ENCODE results near the gene GADD45B. TPM values are rescaled to one million over a fixed set of nuclear protein-coding genes. Genes with fewer than 3 reads are reported as not detected.

The GADD45B gene
- total RNA-seq, 1 experiment from 2014 or later = 37.9 TPM

- H3K9me3 ChIP-seq (ENCODE audit: control insufficient read depth in 1 of 2, insufficient read depth in 1 of 2, low read depth in 1 of 2, low read length in 2 of 2) = no peaks in the 10 kb centered on the region
- ATAC-seq = peak; percentile 58
- BruUV-seq (replicated peaks) = TSS peak; percentile 95
- POLR2A ChIA-PET = interaction anchor here (0.7 to 6.8 kb wide), 10 partner anchors 9 to 573 kb away, joined by 3 to 44 read pairs (median 4); partner anchors contain the start of genes GADD45B and TIMM13
- DNase-seq (ENCODE audit: low read depth, low spot score) = peak; percentile 97
- no peaks in the 10 kb centered on the region for H3K36me3 ChIP-seq (ENCODE audit: control insufficient read depth in 1 of 2, insufficient read depth in 2 of 2, low read length in 2 of 2)
- no peaks in the 10 kb centered on the region for H3K79me2 ChIP-seq (ENCODE audit: insufficient read depth, low read length)
- H3K27ac ChIP-seq (ENCODE audit: low read depth, low read length) = peak overlapping the region; percentile 88
- H3K4me1 ChIP-seq (ENCODE audit: control insufficient read depth in 1 of 2, insufficient read depth in 2 of 2, low read length in 2 of 2) = peaks cover 11 to 46% of the 10 kb centered on the region in 2 experiments; a peak in 3 of 4 replicates
- H3K27me3 ChIP-seq (ENCODE audit: insufficient read depth, low read length) = no peaks in the 10 kb centered on the region
- peak overlapping the region; percentile 78 for H3K9ac ChIP-seq (ENCODE audit: low read length)
- CTCF ChIA-PET = interaction anchor here (0.7 to 1.5 kb wide), 5 partner anchors 9 to 488 kb away, joined by 3 to 6 read pairs (median 4); partner anchors contain the start of gene GADD45B
- no peaks in the 10 kb centered on the region for H3K9me2 ChIP-seq (ENCODE audit: insufficient read depth)
- H2AFZ ChIP-seq (ENCODE audit: low read depth, low read length, poor library complexity, severe bottlenecking) = peak overlapping the region; percentile 29
- RAD21 ChIA-PET (ENCODE audit: low non-redundant PET in 1 of 2, low total read pairs in 2 of 2, uncharacterized antibody in 2 of 2, unreplicated experiment in 2 of 2) = interaction anchor here (0.6 to 1.2 kb wide), 2 partner anchors 60 to 148 kb away, joined by 3 to 5 read pairs; no protein-coding TSS in a partner anchor
- H4K20me1 ChIP-seq (ENCODE audit: insufficient read depth) = no peaks in the 10 kb centered on the region
- peak overlapping the region; percentile 98 for H3K4me2 ChIP-seq (ENCODE audit: low read length)
- peak overlapping the region; percentile 69 to 74 for H3K4me3 ChIP-seq (replicated peaks in 1 of 2; ENCODE audit: low read depth in 1 of 2, low read length in 2 of 2)
- no peak for TF ChIP-seq FOSL1 (IDR thresholded peaks at IDR 0.05; ENCODE audit: low read depth)
- no peak for TF ChIP-seq RAD21 (IDR thresholded peaks at IDR 0.05; ENCODE audit: low read depth)
- peak; percentile 87 for TF ChIP-seq SIN3A (IDR thresholded peaks at IDR 0.05; ENCODE audit: low read depth)
- peak; percentile 65; the same call in 1 of the 2 replicates for TF ChIP-seq MAX (IDR thresholded peaks at IDR 0.05)
- no peak for TF ChIP-seq ZBTB33 (IDR thresholded peaks at IDR 0.05; ENCODE audit: extremely low read depth, insufficient replicate concordance, low read length)
- TF ChIP-seq POLR2AphosphoS5 (IDR thresholded peaks at IDR 0.05; ENCODE audit: low read depth, low read length) = peak; percentile 81
- TF ChIP-seq, protein P1, sequence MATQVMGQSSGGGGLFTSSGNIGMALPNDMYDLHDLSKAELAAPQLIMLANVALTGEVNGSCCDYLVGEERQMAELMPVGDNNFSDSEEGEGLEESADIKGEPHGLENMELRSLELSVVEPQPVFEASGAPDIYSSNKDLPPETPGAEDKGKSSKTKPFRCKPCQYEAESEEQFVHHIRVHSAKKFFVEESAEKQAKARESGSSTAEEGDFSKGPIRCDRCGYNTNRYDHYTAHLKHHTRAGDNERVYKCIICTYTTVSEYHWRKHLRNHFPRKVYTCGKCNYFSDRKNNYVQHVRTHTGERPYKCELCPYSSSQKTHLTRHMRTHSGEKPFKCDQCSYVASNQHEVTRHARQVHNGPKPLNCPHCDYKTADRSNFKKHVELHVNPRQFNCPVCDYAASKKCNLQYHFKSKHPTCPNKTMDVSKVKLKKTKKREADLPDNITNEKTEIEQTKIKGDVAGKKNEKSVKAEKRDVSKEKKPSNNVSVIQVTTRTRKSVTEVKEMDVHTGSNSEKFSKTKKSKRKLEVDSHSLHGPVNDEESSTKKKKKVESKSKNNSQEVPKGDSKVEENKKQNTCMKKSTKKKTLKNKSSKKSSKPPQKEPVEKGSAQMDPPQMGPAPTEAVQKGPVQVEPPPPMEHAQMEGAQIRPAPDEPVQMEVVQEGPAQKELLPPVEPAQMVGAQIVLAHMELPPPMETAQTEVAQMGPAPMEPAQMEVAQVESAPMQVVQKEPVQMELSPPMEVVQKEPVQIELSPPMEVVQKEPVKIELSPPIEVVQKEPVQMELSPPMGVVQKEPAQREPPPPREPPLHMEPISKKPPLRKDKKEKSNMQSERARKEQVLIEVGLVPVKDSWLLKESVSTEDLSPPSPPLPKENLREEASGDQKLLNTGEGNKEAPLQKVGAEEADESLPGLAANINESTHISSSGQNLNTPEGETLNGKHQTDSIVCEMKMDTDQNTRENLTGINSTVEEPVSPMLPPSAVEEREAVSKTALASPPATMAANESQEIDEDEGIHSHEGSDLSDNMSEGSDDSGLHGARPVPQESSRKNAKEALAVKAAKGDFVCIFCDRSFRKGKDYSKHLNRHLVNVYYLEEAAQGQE (IDR thresholded peaks at IDR 0.05; ENCODE audit: low read depth) = no peak
- TF ChIP-seq EGR1 (IDR thresholded peaks at IDR 0.05; ENCODE audit: low read depth) = 0 out of 2 replicates have a peak, but pooled peaks have one; percentile 48
- TF ChIP-seq EZH2phosphoT487 (IDR thresholded peaks at IDR 0.05; ENCODE audit: borderline replicate concordance) = no peak
- no peak for TF ChIP-seq POLR2A (IDR thresholded peaks at IDR 0.05; ENCODE audit: borderline replicate concordance, extremely low read depth, insufficient read depth, insufficient read length)
- TF ChIP-seq CBX3 (IDR thresholded peaks at IDR 0.05; ENCODE audit: low read depth) = peak; percentile 94
- no peak for TF ChIP-seq CEBPB (IDR thresholded peaks at IDR 0.05; ENCODE audit: low read depth)
- TF ChIP-seq JUND (IDR thresholded peaks at IDR 0.05) = peak; percentile 98
- TF ChIP-seq ZFX (IDR thresholded peaks at IDR 0.05) = no peak
- TF ChIP-seq SP1 (IDR thresholded peaks at IDR 0.05; ENCODE audit: low read depth) = peak; percentile 98
- no peak; the same call in 1 of the 2 replicates for TF ChIP-seq ELF1 (IDR thresholded peaks at IDR 0.05; ENCODE audit: borderline replicate concordance, low read depth)
- no peak for TF ChIP-seq EZH2 (IDR thresholded peaks at IDR 0.05)
- peak; percentile 77 for TF ChIP-seq YY1 (IDR thresholded peaks at IDR 0.05; ENCODE audit: extremely low read depth, insufficient replicate concordance, low read depth, low read length)
- peak; percentile 35 for TF ChIP-seq TCF7L2 (IDR thresholded peaks at IDR 0.05; ENCODE audit: borderline replicate concordance, extremely low read depth, insufficient read depth, insufficient read length)
- intact Hi-C loops (cut with micrococcal nuclease) = loop anchor here (10.0 kb wide), 1 partner anchor 298 kb away; the partner anchor contains the start of gene DOT1L
Measured at GRCh38 chr19:2462635-2463421, 13.1 kb upstream of the GADD45B start.

Data from HCT116 (cell line).